ACC112 (cell line): ENCODE measurements around the gene SNAP47.
A peak's percentile ranks its signal among the peaks of the same experiment; 100 is the strongest.

Experiments used
- H2AFZ ChIP-seq: fragments of 200-600 bp; sonication (generic); one replicate; pipeline ENCODE4 v1.6.0; 2017; ENCODE audit warnings: antibody characterized with exemption, low read length; ENCODE audit not compliant: unreplicated experiment
- H3K27ac ChIP-seq: fragments of 200-600 bp; sonication (generic); 2 replicates; pipeline ENCODE4 v1.5.1; 2014; ENCODE audit warnings: low read depth, mild to moderate bottlenecking, antibody characterized with exemption, low read length, moderate library complexity
- H3K27me3 ChIP-seq: fragments of 200-600 bp; sonication (generic); 2 replicates; pipeline ENCODE4 v1.6.1; 2014; ENCODE audit warnings: mild to moderate bottlenecking, antibody characterized with exemption, low read length, moderate library complexity, mixed read lengths; ENCODE audit not compliant: insufficient read depth
- H3K36me3 ChIP-seq: fragments of 200-600 bp; sonication (generic); 2 replicates; pipeline ENCODE4 v1.6.1; 2016; ENCODE audit warnings: mild to moderate bottlenecking, antibody characterized with exemption, low read length, moderate library complexity, mixed read lengths; ENCODE audit not compliant: insufficient read depth
- H3K4me1 ChIP-seq: fragments of 200-600 bp; sonication (generic); one replicate; pipeline ENCODE4 v1.6.1; 2016; ENCODE audit warnings: low read length, mixed read lengths; ENCODE audit not compliant: insufficient read depth, unreplicated experiment, control insufficient read depth
- H3K4me3 ChIP-seq: fragments of 200-600 bp; sonication (generic); 2 replicates; pipeline ENCODE4 v1.5.1; 2014; ENCODE audit warnings: mild to moderate bottlenecking, low read depth, low read length
- H3K79me2 ChIP-seq: fragments of 200-600 bp; sonication (generic); one replicate; pipeline ENCODE4 v1.6.0; 2016; ENCODE audit warnings: low read length; ENCODE audit not compliant: control insufficient read depth, unreplicated experiment, insufficient read depth

Gene SNAP47

GRCh38 chr1:227799756-227800155, 64.5 kb downstream of the SNAP47 start:
- Histone ChIP-seq H3K36me3 (no peaks in the 10 kb centered on the region), H3K27me3 (peaks cover 33% of the 10 kb centered on the region), H3K27ac (no peak overlapping the region), H2AFZ (no peak overlapping the region), H3K79me2 (no peaks in the 10 kb centered on the region), H3K4me3 (no peak overlapping the region), H3K4me1 (peaks cover 2% of the 10 kb centered on the region)

- Histone ChIP-seq H3K36me3 (no peaks in the 10 kb centered on the region), H3K4me3 (no peak overlapping the region), H3K4me1 (peaks cover 13% of the 10 kb centered on the region), H2AFZ (no peak overlapping the region), H3K27ac (no peak overlapping the region), H3K79me2 (no peaks in the 10 kb centered on the region), H3K27me3 (peaks cover 27% of the 10 kb centered on the region)
These were observed 68.7 kb downstream of the SNAP47 start for GRCh38 chr1:227803933-227804332.

- no peak overlapping the region for H2AFZ ChIP-seq
These were observed 70.5 kb downstream of the SNAP47 start for GRCh38 chr1:227805606-227806197.

DNA sequence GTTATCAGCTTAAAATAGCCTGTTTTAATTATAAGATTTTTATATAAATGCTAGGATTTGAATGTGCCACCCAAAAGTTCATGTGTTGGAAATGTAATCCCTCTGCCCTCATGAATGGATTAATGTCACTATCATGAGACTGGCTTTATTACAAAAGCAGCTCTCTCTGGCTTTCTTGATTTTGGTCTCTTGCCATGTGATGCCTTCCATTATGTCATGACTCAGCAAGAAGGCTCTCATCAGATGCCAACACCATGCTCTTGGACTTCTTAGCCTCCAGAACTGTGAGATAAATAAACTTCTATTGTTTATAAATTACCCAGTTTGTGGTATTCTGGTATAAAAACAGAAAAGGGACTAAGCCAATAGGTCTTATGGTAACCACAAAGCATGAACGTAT, 73.3 kb downstream of the SNAP47 start:
- no peaks in the 10 kb centered on the region for H3K79me2 ChIP-seq
- peaks cover 14% of the 10 kb centered on the region for H3K4me1 ChIP-seq
- peak overlapping the region; percentile 2; the same call in 1 of the 2 replicates for H3K27ac ChIP-seq
- peaks cover 10% of the 10 kb centered on the region for H3K27me3 ChIP-seq
- no peaks in the 10 kb centered on the region for H3K36me3 ChIP-seq
- H3K4me3 ChIP-seq, result no peak overlapping the region
- no peak overlapping the region for H2AFZ ChIP-seq

More at GRCh38 chr1:227805606-227806197, 70.5 kb downstream of the SNAP47 start:
- peak overlapping the region; percentile 52 for H3K27ac ChIP-seq
- H3K4me1 ChIP-seq, result peaks cover 14% of the 10 kb centered on the region
- peaks cover 21% of the 10 kb centered on the region for H3K27me3 ChIP-seq
- H3K36me3 ChIP-seq, result no peaks in the 10 kb centered on the region
- H3K4me3 ChIP-seq, result no peak overlapping the region
- H3K79me2 ChIP-seq, result no peaks in the 10 kb centered on the region

DNA sequence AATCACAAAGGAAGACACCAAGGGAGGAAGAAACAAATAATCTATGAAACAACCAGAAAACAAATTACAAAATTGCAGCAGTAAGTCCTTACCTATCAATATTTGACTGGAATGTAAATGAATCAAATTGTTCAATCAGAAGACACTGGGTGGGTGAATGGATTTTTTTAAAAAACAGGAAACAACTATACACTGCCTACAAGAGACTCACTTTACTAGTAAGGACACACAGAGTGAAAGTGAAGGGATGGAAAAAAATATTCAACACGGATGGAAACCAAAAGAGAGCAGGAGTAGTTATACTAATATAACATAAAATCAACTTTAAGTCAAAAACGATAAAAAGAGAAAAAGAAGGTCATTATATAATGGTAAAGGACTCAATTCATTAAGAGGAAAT, 73.8 kb downstream of the SNAP47 start:
- Histone ChIP-seq H3K4me1 (peaks cover 14% of the 10 kb centered on the region), H3K27ac (peak overlapping the region; percentile 2; the same call in 1 of the 2 replicates), H3K79me2 (no peaks in the 10 kb centered on the region), H3K4me3 (no peak overlapping the region), H2AFZ (no peak overlapping the region), H3K36me3 (no peaks in the 10 kb centered on the region), H3K27me3 (peaks cover 8% of the 10 kb centered on the region; the same call in 1 of the 2 replicates)

DNA sequence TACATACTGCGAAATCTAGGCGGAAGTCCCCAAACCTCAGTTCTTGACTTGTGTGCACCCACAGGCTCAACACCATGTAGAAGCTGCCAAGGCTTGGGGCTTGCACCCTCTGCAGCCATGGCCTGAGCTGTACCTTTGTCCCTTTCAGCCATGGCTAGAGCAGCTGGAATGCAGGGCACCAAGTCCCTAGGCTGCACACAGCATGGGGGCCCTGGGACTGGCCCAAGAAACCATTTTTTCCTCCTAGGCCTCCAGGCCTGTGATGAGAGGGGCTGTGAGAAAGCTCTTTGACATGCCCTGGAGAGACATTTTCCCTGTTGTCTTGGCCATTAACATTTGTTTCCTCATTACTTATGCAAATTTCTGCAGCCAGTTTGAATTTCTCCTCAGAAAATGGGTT, 78.7 kb downstream of the SNAP47 start:
- no peaks in the 10 kb centered on the region for H3K36me3 ChIP-seq
- no peak overlapping the region for H2AFZ ChIP-seq
- H3K4me1 ChIP-seq, result peaks cover under 1% of the 10 kb centered on the region
- H3K27me3 ChIP-seq, result peaks cover 2% of the 10 kb centered on the region; the same call in 1 of the 2 replicates
- no peaks in the 10 kb centered on the region for H3K79me2 ChIP-seq
- no peak overlapping the region for H3K27ac ChIP-seq
- H3K4me3 ChIP-seq, result no peak overlapping the region

- no peak within 1 kb of the TSS for H2AFZ ChIP-seq
- no peaks in the 10 kb centered on the region for H3K79me2 ChIP-seq
- H3K4me3 ChIP-seq, result no peak within 1 kb of the TSS
- H3K27me3 ChIP-seq, result peaks cover 9% of the 10 kb centered on the region; the same call in 1 of the 2 replicates
- no peak within 1 kb of the TSS for H3K27ac ChIP-seq
- no peaks in the 10 kb centered on the region for H3K4me1 ChIP-seq
- no peaks in the 10 kb centered on the region for H3K36me3 ChIP-seq
These were observed 80.5 kb downstream of the SNAP47 start, which contains the start of gene PRSS38 for GRCh38 chr1:227815468-227816409. Gene PRSS38, plus strand, starts transcription at chr1:227815675. Its CDS starts 42 bp downstream, at chr1:227815717.

GRCh38 chr1:227816750-227817446, 81.7 kb downstream of the SNAP47 start:
- no peak overlapping the region for H3K4me3 ChIP-seq
- no peak overlapping the region for H3K27ac ChIP-seq
- no peaks in the 10 kb centered on the region for H3K36me3 ChIP-seq
- H3K27me3 ChIP-seq, result peaks cover 15% of the 10 kb centered on the region
- no peaks in the 10 kb centered on the region for H3K79me2 ChIP-seq
- no peak overlapping the region for H2AFZ ChIP-seq
- no peaks in the 10 kb centered on the region for H3K4me1 ChIP-seq

GRCh38 chr1:227823537-227823936, 88.3 kb downstream of the SNAP47 start:
- H2AFZ ChIP-seq, result no peak overlapping the region
- no peak overlapping the region for H3K4me3 ChIP-seq
- no peaks in the 10 kb centered on the region for H3K79me2 ChIP-seq
- H3K36me3 ChIP-seq, result no peaks in the 10 kb centered on the region
- no peak overlapping the region for H3K27ac ChIP-seq
- H3K27me3 ChIP-seq, result peaks cover 62% of the 10 kb centered on the region
- no peaks in the 10 kb centered on the region for H3K4me1 ChIP-seq

- H3K27ac ChIP-seq, result no peak overlapping the region
- no peaks in the 10 kb centered on the region for H3K36me3 ChIP-seq
- H2AFZ ChIP-seq, result no peak overlapping the region
- peaks cover 64% of the 10 kb centered on the region for H3K27me3 ChIP-seq
- H3K79me2 ChIP-seq, result no peaks in the 10 kb centered on the region
- H3K4me1 ChIP-seq, result no peaks in the 10 kb centered on the region
- H3K4me3 ChIP-seq, result no peak overlapping the region
These were observed 89.0 kb downstream of the SNAP47 start for GRCh38 chr1:227824204-227824603.
